Activated T-cell treated with anti-CD3 and anti-CD28 coated beads, Interleukin-2, amount 50 U/mL, for 1 hour (primary cell): ENCODE results near the gene GNAO1.

Source experiments
- DNase-seq: peaks from one replicate; pipeline ENCODE4 v3.0.0-alpha.2; 2020

The GNAO1 gene

DNA sequence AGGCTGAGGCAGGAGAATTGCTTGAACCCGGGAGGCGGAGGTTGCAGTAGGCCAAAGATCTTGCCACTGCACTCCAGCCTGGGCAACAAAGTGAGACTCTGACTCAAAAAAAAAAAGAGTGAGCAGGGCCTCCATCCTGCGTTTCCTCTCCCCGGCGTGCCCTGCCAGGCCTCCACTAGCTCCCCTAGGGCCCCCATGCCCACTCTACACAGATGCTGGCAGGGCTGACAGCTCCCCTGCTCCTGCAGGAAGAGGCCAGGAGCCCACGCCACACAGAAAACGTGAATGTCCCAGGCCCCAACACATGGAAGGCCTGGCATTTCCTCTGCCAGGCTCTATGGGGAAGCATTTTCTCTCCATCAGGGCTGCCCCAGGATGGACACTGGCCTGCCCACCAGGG lies 124.7 kb downstream of the GNAO1 start:
- no peak for DNase-seq

DNA sequence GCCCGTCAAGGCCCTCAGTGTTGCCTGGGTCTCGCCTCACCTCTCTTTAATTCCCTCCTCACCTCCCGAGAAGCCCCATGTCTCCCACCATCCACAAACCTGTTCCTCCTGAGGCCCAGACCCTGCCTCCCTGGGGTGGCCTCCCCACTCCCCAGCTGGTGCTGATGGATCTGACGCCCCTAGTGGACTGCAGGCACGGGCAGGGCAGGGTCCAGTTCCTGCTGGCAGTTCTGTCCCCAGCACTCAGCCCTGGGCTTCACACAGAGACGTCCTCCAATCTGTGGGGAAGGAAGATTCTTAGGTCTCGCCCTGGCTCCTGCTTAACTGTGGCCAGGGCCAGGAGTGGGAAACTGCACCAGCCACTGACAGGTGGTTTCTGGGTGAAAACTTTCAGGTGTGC lies 125.3 kb downstream of the GNAO1 start:
- no peak for DNase-seq

DNA sequence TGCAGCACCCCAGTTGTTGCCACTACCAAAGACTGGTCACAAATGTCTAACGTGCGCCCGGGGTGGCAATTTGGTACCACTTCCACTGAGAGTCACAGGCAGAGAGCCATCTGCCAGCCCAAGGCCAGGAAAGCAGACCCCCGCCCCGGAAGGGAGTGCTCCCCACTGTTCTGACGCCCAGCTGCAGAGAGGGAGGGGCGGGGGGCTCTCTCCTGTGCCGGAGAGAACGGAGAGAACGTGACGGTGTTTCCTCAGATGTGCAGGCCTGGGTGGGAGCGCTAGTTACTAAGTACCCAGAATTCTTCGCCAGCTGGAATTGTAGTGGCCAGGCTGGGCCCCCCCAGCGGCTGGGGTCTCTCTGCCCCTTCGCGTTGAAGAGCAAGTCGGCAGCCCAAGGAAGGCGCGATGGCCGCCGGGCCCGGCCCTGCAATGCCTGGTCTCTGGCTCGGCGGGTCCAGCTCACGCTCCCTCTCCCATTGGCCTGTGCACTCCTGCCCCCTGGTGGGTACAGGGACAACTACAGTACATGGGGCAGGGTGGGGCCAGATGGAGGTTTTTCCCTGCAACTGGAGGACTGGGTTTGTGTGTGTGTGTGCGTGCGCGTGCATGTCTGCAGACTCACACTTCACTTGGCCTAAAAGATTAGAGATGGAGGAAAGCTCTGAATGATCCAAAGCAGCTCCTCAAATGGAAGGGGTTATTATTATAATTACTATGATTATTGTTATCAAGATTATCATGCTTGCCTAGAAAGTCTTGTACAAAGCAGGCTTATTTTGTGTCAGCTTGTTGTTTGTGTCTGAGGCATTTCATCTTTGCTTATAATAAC lies 126.9 kb downstream of the GNAO1 start:
- DNase-seq, result peak; percentile 78

DNA sequence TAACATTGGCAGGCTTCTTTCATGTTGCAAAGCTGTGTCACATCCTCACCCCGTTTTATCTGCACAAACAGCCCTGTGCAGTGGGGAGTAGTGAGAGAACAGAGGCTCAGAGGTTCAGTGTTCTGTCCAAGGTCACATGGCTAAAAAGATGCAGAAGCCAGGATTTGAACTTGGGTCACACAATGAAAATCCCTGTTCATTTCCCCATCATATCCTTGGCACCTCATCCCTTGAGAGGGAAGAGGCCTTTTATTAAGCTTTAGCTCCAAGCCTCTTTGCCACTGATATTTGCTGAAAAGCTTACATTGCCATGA lies 127.5 kb downstream of the GNAO1 start:
- no peak for DNase-seq

GRCh38 chr16:56319376-56319775 lies 128.1 kb downstream of the GNAO1 start:
- no peak for DNase-seq

DNA sequence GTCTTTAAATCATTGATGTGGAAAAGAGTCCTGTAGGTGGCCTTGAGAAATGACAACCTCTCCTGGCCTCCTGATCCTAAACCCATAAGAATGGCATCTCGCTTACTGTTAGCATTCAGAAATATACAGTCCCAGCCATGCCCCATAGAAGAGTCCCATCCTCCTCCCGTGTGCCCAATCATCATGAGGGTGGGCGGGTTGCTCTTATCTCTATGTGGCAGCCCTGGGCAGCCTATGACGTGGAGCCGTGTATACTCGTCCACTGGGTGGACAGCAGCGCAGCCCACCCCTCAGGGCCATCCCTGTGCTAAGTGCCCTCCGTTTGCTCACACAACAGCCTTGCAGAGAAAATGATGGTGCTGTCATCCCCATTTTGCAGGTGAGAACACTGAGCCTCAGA lies 128.8 kb downstream of the GNAO1 start:
- no peak for DNase-seq

DNA sequence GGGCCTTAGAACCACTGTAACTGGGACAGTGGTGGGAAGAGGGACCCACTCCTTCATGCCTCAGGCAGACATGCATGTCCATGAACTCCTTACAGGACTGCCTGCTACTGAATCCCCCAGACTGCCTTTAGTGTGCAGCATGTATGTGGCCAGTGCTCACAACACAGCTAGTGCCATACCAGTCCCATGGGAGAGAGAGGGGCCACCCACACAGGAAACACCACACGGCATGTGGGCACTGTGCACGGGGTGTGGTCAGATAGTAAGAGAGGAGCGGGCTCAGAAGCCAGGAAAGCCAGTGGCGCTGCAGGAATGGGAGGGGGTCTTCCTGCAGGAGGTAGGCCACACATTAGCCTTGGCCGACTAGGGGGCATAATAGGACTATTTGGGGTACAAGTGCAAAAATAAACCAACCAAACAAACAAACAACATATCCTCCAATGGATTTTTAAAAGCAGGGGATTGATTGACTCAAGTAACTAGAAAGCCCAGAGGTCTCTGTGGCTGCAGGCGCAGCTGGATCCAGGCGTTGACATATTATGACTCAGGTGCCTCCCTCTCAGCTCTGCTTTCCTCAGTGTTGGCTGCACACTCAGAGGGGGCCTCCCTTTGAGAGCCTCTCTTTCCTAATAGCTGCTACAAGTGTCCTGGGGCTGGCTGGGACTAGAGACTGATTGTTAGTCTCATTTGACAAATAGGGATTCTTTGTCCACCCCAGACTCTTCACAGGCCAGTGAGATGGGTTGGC lies 129.7 kb downstream of the GNAO1 start:
- no peak for DNase-seq

DNA sequence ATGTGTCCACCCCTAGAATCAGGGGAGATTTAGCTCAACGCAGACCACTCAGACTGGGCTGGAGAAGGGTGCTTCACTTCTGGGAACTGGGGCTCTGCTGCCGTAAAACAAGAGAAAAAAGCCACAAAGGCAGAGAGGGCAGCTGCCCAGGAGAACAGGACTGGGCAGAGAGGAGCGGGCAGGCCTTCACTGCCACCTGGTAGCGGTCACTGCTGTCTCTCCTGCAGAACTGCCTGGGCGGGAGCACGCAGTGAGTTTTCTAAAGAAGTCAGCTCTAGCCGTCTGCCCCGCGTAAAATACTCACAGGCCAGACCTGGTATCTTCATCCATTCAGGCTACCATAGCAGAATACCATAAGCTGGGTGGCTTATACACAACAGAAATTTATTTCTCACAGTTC lies 130.3 kb downstream of the GNAO1 start:
- DNase-seq, result no peak

DNA sequence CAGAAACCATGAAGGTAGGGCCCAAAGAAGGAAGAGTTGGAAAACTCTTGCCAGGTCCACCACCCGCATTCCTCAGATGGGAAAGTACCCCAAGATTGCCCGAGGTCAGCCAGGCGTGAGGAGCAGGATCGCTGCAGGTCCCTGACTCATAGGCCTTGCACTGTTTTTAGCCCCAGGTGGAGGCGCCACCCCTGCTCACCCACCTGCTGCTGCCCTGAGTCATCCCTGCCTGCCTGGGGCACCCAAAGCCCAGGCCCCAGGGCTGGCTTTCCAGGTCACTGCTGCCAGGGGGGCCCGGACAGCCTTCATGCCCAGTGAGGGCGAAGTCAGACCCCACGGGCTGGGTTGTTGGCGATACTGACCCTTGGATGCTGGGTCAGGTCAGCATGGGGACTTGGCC lies 133.1 kb downstream of the GNAO1 start:
- DNase-seq, result no peak

DNA sequence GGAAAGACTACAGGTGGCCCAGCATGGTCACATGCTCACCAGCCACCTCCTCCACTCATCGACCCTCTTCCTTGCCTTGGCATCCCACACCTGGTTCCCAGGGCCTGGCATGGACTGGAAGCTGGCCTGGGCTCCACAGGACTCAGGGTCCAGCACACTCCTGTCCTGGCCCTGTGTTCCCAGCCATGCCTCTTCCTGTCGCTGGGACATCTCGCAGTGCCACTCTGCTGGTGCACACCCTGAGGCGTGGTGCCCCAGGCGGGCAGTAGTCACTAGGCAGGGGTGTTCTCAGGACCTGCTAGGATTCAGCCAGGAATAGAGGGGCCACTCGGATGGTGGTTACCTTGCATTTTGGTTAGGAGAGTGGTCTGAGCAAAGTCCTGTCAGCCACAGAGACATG lies 134.7 kb downstream of the GNAO1 start:
- no peak for DNase-seq

GRCh38 chr16:56327071-56327928 lies 136.0 kb downstream of the GNAO1 start:
- DNase-seq, result no peak

- DNase-seq, result no peak
Measured at GRCh38 chr16:56327929-56328258, 136.6 kb downstream of the GNAO1 start.

- no peak for DNase-seq
Measured at GRCh38 chr16:56328276-56329022, 137.2 kb downstream of the GNAO1 start.

- DNase-seq, result no peak
Measured at GRCh38 chr16:56329887-56330286, 138.6 kb downstream of the GNAO1 start.

GRCh38 chr16:56330476-56330875 lies 139.2 kb downstream of the GNAO1 start:
- DNase-seq, result no peak

DNA sequence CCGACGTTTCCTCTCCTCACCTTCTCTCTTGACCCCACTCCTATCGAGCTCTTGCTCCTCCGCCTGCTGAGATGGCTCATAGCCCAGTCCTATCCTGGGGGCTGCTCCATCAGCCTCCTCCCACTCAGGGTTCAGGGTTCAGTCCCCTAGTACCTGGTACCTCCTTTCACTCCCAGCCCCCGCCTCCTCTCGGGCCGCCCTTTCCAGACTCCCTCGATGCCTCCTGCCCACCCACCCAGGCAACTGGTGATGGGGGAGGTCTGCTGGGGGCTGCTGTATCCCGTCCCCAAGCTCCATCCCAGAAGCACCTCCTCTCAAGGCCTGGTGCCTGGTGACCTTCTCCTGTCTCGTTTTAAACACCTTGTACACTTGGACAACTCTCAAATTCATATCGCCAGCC lies 140.1 kb downstream of the GNAO1 start:
- no peak for DNase-seq

DNA sequence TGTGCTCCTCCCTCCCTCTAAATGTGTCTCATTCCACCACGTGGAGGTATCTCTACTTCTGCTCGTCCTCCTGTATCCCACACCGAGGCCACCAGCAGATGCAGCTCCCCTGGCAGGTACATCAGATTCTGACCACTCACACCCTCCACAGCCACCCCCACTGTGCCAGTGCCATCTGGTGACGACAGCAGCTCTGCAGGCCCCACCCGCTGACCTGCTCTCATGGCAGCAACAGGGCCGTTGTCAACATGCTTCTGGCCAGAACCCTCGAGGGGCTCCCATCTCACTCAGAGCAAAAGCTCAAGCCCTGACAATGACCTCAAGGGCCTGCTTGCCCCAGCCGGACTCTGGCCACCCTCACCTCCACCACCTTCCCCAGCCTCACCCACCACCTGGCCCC lies 140.6 kb downstream of the GNAO1 start:
- DNase-seq, result no peak

DNA sequence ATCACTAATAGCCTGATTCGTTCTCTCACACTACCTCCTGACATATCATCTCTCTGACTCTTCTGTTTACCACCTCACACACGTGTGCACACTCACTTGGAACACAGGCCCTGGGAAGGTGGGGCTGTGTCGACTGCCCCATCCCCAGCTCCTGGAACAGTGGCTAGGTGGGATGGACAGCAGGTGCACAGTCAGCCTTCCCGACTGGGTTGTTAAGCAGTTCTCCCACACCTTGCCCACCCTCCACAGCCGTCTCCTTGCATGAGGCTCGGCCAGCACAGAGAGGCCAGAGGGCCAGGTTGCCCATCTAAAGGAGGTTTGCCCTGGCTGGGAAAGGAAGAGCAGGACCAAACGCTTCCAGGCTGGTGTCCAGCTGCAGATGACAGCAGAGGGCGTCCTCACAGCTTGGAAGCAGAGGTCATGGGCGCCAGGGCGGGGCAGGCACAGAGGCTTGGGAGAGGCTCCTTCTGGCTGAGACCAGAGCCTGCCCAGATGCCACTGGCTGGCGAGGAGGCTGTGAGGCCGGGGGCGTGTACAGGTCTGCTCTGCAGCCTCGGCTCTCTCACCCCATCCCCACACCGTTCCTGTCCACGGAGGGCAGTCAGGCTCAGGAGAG lies 141.3 kb downstream of the GNAO1 start:
- no peak for DNase-seq

DNA sequence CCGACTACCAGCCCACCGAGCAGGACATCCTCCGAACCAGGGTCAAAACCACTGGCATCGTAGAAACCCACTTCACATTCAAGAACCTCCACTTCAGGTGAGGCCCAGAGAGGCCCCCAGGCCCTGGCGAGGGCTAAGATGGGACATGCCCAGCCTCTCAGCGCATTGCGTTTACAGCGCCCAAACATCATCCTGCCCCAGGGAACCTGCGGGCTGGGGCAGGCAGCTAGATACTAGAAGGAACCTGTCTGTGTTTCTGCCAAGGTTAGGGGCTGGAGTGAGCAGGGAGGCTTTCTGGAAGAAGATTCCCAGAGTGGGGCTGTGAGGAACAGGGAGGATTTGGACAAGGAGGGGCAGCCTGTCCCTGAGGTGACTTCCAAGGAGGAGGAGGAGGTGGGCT lies 143.5 kb downstream of the GNAO1 start:
- DNase-seq, result no peak

- no peak for DNase-seq
Measured at GRCh38 chr16:56336071-56336688, 144.9 kb downstream of the GNAO1 start.

DNA sequence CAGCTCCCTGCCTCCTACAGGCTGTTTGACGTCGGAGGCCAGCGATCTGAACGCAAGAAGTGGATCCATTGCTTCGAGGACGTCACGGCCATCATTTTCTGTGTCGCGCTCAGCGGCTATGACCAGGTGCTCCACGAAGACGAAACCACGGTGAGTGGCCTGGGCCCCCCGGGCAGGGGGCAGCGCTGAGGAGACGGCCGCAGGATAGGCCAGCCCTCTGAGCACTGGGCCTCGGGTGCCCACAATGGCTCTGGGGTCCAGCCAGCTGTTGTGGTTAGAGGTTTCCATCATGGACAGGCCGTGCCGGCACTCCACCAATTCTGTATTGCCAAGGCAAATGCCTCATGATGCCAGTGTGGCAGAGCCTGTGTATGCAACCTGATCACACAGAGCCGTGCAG lies 145.4 kb downstream of the GNAO1 start:
- DNase-seq, result no peak
